ENCODE results near the gene PNMA6A.
"Not testable (repeated sequence)": the region's sequence is repeated elsewhere in the genome, so short reads cannot be mapped to it uniquely, and the experiment has no call there.

PNMA6A gene

DNA sequence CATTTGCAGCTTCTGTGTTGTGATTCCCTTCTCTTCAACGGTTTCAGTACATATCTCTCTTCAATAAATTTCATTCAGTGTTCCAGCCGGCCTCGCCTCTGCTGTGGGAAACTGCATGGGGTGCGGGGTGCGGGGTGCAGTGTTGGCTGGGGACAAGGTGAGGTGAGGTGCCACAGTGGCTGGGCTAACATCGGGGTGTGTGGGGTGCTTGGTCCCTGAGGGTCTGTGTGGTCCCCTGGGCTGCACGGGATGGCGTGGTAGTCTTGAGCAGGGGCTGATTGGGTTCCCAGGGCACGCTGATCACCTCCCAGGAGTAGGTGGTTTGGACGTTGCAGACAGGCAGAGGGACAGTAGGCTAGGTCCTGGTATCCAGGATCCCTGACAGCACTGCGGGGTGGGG, 2.7 kb downstream of the PNMA6A start:
- no peaks in the 10 kb centered on the region for H3K27me3 ChIP-seq (ENCODE audit: control insufficient read depth in 2 of 2, insufficient read depth in 2 of 2, low read length in 2 of 2)
- H3K4me1 ChIP-seq (ENCODE audit: control insufficient read depth in 2 of 2, insufficient read depth in 2 of 2, low read length in 2 of 2) = no peaks in the 10 kb centered on the region

DNA sequence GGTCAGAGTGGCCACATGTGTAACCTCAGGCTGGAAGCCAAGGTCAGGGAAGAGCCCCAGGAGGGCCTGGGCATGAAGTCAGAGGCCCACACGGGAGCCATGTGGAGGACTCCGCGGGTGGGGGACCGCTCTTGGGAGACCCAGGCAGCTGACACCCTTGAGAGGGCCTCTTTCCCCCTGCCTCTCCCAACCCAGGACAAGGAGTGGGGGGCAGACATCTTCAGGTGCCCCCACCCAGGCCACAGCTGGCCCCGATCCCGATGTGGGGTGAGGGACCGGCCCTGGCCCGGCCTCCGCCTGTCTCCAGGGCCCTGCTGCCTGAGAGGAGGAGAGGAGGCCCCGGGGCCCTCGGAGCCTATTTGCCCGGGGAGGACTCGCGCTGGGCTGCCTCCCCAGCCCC, 3.1 kb downstream of the PNMA6A start:
- Histone ChIP-seq H3K4me1 (ENCODE audit: control insufficient read depth in 2 of 2, insufficient read depth in 2 of 2, low read length in 2 of 2) (no peaks in the 10 kb centered on the region), H3K9ac (ENCODE audit: low read depth in 1 of 2, low read length in 2 of 2) (no peak overlapping the region), H3K36me3 (ENCODE audit: control insufficient read depth in 2 of 2, insufficient read depth in 2 of 2, low read length in 2 of 2) (no peaks in the 10 kb centered on the region), H3K4me3 (ENCODE audit: low read length in 2 of 2) (no peak overlapping the region), H3K27ac (ENCODE audit: low read depth in 2 of 2, low read length in 2 of 2) (no peak overlapping the region), H3K9me3 (ENCODE audit: control insufficient read depth in 2 of 2, low read length in 2 of 2) (no peaks in the 10 kb centered on the region), H3K27me3 (ENCODE audit: control insufficient read depth in 2 of 2, insufficient read depth in 2 of 2, low read length in 2 of 2) (no peaks in the 10 kb centered on the region)

More for the DNA sequence above, 2.7 kb downstream of the PNMA6A start:
- no peak overlapping the region for H3K4me3 ChIP-seq (ENCODE audit: low read length in 2 of 2)
- H3K9me3 ChIP-seq (ENCODE audit: control insufficient read depth in 2 of 2, low read length in 2 of 2) = no peaks in the 10 kb centered on the region
- no peak overlapping the region for H3K27ac ChIP-seq (ENCODE audit: low read depth in 2 of 2, low read length in 2 of 2)
- no peaks in the 10 kb centered on the region for H3K36me3 ChIP-seq (ENCODE audit: control insufficient read depth in 2 of 2, insufficient read depth in 2 of 2, low read length in 2 of 2)
- no peak overlapping the region for H3K9ac ChIP-seq (ENCODE audit: low read depth in 1 of 2, low read length in 2 of 2)

DNA sequence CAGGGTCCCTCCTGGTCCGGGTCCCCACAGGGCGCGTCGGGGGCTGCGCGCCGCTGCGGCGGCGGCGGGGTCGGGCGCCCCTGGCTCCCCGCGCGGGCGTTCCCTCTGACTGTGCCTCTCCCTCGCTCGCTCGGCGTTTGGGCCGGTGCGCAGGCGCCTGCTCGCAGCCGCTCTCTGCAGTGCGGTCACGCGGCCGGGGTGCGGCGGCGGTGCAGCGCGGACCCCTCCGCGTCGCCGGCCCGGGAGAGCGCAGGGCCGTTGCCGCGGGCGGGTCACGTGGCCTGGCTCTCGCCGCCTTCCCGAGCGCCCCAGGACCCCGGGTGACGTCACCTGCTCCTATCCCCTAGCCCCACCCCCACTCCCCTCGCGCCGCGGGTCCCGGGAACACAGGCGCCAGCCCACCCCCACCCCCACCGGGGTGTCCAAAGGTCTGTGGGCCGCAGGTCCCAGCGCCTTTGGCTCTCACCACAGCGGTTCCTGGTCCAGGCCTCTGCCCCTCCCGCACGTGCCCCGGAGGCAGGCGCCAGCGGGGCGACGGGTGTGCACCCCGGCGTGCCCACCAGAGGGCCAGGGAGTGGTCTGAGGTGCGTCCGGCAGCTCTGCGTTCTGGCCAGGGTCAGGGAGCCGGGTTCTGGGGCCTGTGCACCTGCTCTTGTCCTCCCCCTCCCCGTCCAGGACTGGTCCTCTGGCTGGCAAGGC, 5.3 kb downstream of the PNMA6A start:
- not testable (repeated sequence) for H3K36me3 ChIP-seq (ENCODE audit: control insufficient read depth in 2 of 2, insufficient read depth in 2 of 2, low read length in 2 of 2); H3K9me3 ChIP-seq (ENCODE audit: control insufficient read depth in 2 of 2, low read length in 2 of 2); H3K27ac ChIP-seq (ENCODE audit: low read depth in 2 of 2, low read length in 2 of 2); H3K9ac ChIP-seq (ENCODE audit: low read depth in 1 of 2, low read length in 2 of 2); H3K4me1 ChIP-seq (ENCODE audit: control insufficient read depth in 2 of 2, insufficient read depth in 2 of 2, low read length in 2 of 2); H3K27me3 ChIP-seq (ENCODE audit: control insufficient read depth in 2 of 2, insufficient read depth in 2 of 2, low read length in 2 of 2); H3K4me3 ChIP-seq (ENCODE audit: low read length in 2 of 2)

DNA sequence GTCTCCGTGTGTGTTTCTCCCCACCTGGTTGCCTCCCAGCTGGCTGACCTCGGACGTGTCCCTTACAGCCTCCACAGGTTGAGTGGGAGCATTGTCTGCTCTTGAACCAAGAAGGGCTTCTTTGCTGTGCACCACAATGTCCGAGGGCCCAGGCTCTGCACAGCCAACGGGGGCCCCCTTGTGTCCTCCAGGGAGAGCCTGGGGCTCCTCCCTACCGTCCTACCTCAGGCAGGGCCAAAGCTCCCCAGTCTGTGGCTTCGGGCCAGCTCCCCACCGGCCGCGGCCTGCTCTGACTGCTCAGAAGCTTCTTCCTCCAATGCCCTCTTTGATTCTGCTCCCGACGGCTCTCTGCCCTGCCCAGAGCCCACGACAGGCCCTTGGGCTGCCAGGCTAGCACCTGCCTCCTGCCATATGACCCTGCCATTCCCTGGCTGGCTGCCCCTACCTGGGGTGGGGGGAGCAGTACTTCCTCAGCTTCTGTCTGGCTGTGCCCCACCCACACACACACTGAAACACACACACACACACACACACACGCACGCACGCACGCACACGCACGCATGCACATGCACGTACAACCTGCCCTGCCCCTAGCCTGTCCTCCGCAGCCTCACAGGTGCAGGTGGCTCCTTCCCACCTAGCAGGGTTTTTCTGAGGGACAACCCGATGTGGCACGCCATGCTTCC, 11.1 kb downstream of the PNMA6A start:
- not testable (repeated sequence) for H3K9me3 ChIP-seq (ENCODE audit: control insufficient read depth in 2 of 2, low read length in 2 of 2); H3K4me3 ChIP-seq (ENCODE audit: low read length in 2 of 2); H3K9ac ChIP-seq (ENCODE audit: low read depth in 1 of 2, low read length in 2 of 2); H3K27me3 ChIP-seq (ENCODE audit: control insufficient read depth in 2 of 2, insufficient read depth in 2 of 2, low read length in 2 of 2); H3K36me3 ChIP-seq (ENCODE audit: control insufficient read depth in 2 of 2, insufficient read depth in 2 of 2, low read length in 2 of 2); H3K27ac ChIP-seq (ENCODE audit: low read depth in 2 of 2, low read length in 2 of 2); H3K4me1 ChIP-seq (ENCODE audit: control insufficient read depth in 2 of 2, insufficient read depth in 2 of 2, low read length in 2 of 2)

DNA sequence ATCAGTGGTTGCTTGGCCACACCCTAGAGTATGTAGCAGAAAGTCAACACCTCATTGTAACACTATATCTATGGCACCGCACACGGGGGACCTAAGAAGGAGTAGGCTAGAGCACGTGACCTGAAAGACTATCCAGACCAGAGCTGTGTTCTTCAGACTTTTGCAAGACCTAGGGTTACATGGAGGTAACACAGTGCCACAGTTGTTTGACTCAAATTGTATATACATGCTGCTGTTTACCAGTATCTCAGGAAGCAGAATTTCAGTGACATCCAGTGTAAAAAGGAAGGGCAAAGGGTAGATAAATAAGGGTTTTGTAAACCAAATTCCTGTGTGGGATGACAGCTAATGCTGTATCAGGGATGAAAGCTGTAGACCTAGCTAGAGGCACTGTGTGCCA, 30.2 kb downstream of the PNMA6A start:
- Histone ChIP-seq H3K27me3 (ENCODE audit: control insufficient read depth in 2 of 2, insufficient read depth in 2 of 2, low read length in 2 of 2) (peaks cover 0 to 10% of the 10 kb centered on the region in 2 donors), H3K9me3 (ENCODE audit: control insufficient read depth in 2 of 2, low read length in 2 of 2) (peaks cover 0 to 3% of the 10 kb centered on the region in 2 donors), H3K36me3 (ENCODE audit: control insufficient read depth in 2 of 2, insufficient read depth in 2 of 2, low read length in 2 of 2) (no peaks in the 10 kb centered on the region), H3K4me3 (ENCODE audit: low read length in 2 of 2) (no peak overlapping the region), H3K4me1 (ENCODE audit: control insufficient read depth in 2 of 2, insufficient read depth in 2 of 2, low read length in 2 of 2) (no peaks in the 10 kb centered on the region), H3K27ac (ENCODE audit: low read depth in 2 of 2, low read length in 2 of 2) (no peak overlapping the region), H3K9ac (ENCODE audit: low read depth in 1 of 2, low read length in 2 of 2) (no peak overlapping the region)

DNA sequence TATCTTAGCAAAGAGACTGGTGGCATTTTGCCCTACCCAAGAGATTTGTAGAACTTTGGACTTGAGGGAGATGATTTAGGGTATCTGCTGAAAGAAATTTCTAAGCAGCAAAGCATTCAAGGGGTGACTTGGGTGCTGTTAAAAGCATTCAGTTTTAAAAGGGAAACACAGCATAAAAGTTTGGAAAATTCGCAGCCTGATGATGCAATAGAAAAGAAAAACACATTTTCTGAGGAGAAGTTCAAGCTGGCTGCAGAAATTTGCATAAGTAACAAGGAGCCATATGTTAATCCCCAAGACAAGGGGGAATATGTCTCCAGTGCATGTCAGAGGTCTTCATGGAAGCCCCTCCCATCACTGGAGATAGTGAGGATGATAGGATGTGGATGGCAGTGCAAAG, 32.7 kb downstream of the PNMA6A start:
- H3K36me3 ChIP-seq (ENCODE audit: control insufficient read depth in 2 of 2, insufficient read depth in 2 of 2, low read length in 2 of 2); H3K9ac ChIP-seq (ENCODE audit: low read depth in 1 of 2, low read length in 2 of 2); H3K9me3 ChIP-seq (ENCODE audit: control insufficient read depth in 2 of 2, low read length in 2 of 2); H3K4me1 ChIP-seq (ENCODE audit: control insufficient read depth in 2 of 2, insufficient read depth in 2 of 2, low read length in 2 of 2); H3K4me3 ChIP-seq (ENCODE audit: low read length in 2 of 2); H3K27ac ChIP-seq (ENCODE audit: low read depth in 2 of 2, low read length in 2 of 2): not testable (repeated sequence)
- peaks cover 0 to 10% of the 10 kb centered on the region in 2 donors for H3K27me3 ChIP-seq (ENCODE audit: control insufficient read depth in 2 of 2, insufficient read depth in 2 of 2, low read length in 2 of 2)

DNA sequence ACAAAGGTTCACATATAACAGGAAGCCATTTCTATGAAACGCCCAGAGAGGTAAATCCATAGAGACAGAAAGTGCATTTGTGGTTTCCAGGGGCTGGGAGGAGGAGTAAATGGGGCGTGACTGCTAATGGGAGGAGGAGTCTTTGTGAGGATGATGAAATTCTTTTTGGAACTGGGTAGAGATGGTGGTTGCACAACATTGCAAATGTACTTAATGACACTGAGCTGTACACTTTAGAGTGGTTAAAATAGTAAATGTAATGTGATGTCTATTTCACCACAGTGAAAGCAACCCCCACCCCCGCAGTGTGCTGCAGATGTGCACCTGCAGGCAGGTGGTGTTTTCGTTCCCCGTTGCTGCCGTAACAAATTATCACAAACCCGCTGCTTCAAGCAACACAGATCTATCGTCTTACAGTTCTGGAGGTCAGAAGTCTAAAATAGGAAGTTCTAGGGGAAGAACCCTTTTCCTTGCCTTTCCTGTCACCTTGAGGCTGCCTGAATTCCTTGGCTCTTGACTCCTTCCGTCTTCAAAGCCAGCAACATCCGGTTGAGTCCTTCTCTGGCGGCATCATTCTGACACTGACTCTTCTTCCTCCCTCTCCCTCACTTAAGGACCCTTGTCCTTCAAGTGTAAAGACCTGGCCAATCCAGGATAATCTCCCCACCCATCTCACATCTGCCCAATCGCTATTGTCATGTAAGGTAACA, 34.0 kb downstream of the PNMA6A start:
- H3K4me1 ChIP-seq (ENCODE audit: control insufficient read depth in 2 of 2, insufficient read depth in 2 of 2, low read length in 2 of 2); H3K27ac ChIP-seq (ENCODE audit: low read depth in 2 of 2, low read length in 2 of 2); H3K4me3 ChIP-seq (ENCODE audit: low read length in 2 of 2); H3K9me3 ChIP-seq (ENCODE audit: control insufficient read depth in 2 of 2, low read length in 2 of 2); H3K36me3 ChIP-seq (ENCODE audit: control insufficient read depth in 2 of 2, insufficient read depth in 2 of 2, low read length in 2 of 2); H3K9ac ChIP-seq (ENCODE audit: low read depth in 1 of 2, low read length in 2 of 2): not testable (repeated sequence)
- peaks cover 0 to 10% of the 10 kb centered on the region in 2 donors for H3K27me3 ChIP-seq (ENCODE audit: control insufficient read depth in 2 of 2, insufficient read depth in 2 of 2, low read length in 2 of 2)

DNA sequence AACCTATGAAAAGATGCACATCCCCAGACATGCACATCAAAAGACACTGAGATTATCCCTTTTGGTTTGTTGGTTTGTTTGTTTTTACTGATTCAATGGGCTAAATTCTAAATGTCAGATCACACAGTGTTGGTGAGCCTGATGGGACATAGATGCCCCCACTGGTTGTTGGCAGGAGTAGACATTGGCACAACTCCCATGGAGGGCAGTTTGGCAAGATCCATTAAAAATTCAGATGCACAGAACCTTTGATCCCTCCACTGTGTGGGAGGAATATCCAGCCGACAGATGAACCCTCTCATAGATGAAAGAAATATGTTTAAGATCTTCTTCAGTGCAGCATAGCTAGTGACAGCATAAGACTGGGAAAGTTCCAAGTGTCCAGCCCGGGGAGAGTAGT, 38.5 kb downstream of the PNMA6A start:
- not testable (repeated sequence) for H3K27me3 ChIP-seq (ENCODE audit: control insufficient read depth in 2 of 2, insufficient read depth in 2 of 2, low read length in 2 of 2); H3K9me3 ChIP-seq (ENCODE audit: control insufficient read depth in 2 of 2, low read length in 2 of 2); H3K27ac ChIP-seq (ENCODE audit: low read depth in 2 of 2, low read length in 2 of 2); H3K4me3 ChIP-seq (ENCODE audit: low read length in 2 of 2); H3K4me1 ChIP-seq (ENCODE audit: control insufficient read depth in 2 of 2, insufficient read depth in 2 of 2, low read length in 2 of 2); H3K36me3 ChIP-seq (ENCODE audit: control insufficient read depth in 2 of 2, insufficient read depth in 2 of 2, low read length in 2 of 2); H3K9ac ChIP-seq (ENCODE audit: low read depth in 1 of 2, low read length in 2 of 2)

DNA sequence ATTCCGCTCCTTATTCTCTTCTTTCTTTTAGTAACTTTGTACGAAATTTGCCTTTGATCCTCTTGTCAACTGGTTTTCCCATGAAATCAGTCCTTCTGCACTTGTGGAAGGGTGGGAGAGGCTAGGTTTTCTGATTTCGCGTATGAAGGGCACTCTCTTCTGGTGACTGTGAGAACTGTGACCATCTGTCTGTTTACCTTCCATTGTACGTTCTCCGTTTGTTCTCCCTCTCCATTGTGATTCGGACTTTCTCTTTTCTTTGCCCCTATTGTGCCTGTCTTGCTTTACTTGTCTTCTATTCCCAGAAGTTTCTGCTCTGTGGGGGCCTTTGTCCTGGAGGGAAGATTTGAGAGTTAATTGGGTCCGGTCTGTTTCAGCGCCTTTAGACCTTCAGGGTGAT, 41.6 kb downstream of the PNMA6A start:
- not testable (repeated sequence) for H3K27ac ChIP-seq (ENCODE audit: low read depth in 2 of 2, low read length in 2 of 2); H3K9me3 ChIP-seq (ENCODE audit: control insufficient read depth in 2 of 2, low read length in 2 of 2); H3K9ac ChIP-seq (ENCODE audit: low read depth in 1 of 2, low read length in 2 of 2); H3K4me1 ChIP-seq (ENCODE audit: control insufficient read depth in 2 of 2, insufficient read depth in 2 of 2, low read length in 2 of 2); H3K4me3 ChIP-seq (ENCODE audit: low read length in 2 of 2); H3K27me3 ChIP-seq (ENCODE audit: control insufficient read depth in 2 of 2, insufficient read depth in 2 of 2, low read length in 2 of 2); H3K36me3 ChIP-seq (ENCODE audit: control insufficient read depth in 2 of 2, insufficient read depth in 2 of 2, low read length in 2 of 2)

DNA sequence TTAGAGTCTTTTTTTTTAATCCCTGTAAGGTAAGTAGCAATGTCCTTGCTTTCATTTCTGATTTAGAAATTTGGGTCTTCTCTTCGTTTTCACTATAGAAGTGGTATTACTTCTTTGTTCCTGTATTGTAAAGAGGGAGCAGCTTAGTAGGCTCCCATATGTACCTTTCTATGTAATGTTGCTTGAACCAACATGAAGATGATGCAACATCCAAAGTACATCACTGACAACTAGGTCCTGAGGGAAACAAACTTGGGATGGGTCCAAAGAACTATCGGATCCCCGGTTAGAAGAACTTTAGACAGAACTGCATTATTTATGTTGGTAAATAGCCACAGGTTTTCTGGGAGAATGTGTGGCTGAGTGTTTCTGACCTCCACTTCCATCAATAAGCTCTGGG, 45.5 kb downstream of the PNMA6A start:
- H3K4me3 ChIP-seq (ENCODE audit: low read length in 2 of 2); H3K9ac ChIP-seq (ENCODE audit: low read depth in 1 of 2, low read length in 2 of 2); H3K9me3 ChIP-seq (ENCODE audit: control insufficient read depth in 2 of 2, low read length in 2 of 2); H3K4me1 ChIP-seq (ENCODE audit: control insufficient read depth in 2 of 2, insufficient read depth in 2 of 2, low read length in 2 of 2); H3K27ac ChIP-seq (ENCODE audit: low read depth in 2 of 2, low read length in 2 of 2); H3K27me3 ChIP-seq (ENCODE audit: control insufficient read depth in 2 of 2, insufficient read depth in 2 of 2, low read length in 2 of 2); H3K36me3 ChIP-seq (ENCODE audit: control insufficient read depth in 2 of 2, insufficient read depth in 2 of 2, low read length in 2 of 2): not testable (repeated sequence)

Data from mucosa of rectum (tissue), 2 donors.